GM10248 (cell line): Measurements from ENCODE around the gene LRRC7.

Experiments used
- CTCF ChIA-PET: fragments of 300-600 bp; sonication (Branson Sonifier 250); formaldehyde crosslinking; extraction: SDS; loops from one replicate; lab custom pipeline; 2021; ENCODE audit warnings: antibody characterized with exemption; lab: Yijun Ruan, JAX
- POLR2A ChIA-PET: fragments of 350-650 bp; sonication (Branson Sonifier 250); formaldehyde crosslinking; extraction: SDS; loops from one replicate; lab custom pipeline; 2020; ENCODE audit warnings: antibody characterized with exemption; lab: Yijun Ruan, JAX
- DNase-seq: peaks from one replicate; pipeline ENCODE4 v3.0.0; 2012; ENCODE audit errors: extremely low spot score
- TF ChIP-seq, protein P1 (sequence below): IDR thresholded peaks from 2 replicates; pipeline ENCODE4 v1.5.1; 2012; ENCODE audit warnings: mild to moderate bottlenecking, low read depth; ENCODE audit errors: extremely low read depth, missing control alignments, control extremely low read depth

Gene LRRC7

DNA sequence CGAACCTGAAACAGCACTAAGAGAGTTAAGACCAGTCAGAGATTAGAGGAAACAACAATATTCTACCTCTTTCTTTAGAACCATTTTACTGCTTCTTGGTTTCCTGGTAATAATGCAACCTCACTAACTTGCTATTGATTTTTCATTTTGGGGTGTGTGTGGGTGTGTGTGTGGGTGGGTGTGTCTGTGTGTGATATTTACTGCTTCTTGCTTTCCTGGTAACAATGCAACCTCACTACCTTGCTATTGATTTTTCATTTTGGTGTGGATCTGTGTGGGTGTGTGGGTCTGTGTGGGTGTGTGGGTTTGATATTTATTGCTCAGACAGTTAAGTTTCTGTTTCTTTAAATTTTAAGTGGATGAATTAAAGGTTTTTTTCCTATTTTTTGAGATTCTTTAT is 208.8 kb downstream of the LRRC7 start:
- POLR2A ChIA-PET, result no interaction called here
- DNase-seq, result no peak
- CTCF ChIA-PET, result interaction anchor here (1.6 kb wide), 1 partner anchor 9 kb away, joined by 6 read pairs; no protein-coding TSS in a partner anchor
- TF ChIP-seq, protein P1, sequence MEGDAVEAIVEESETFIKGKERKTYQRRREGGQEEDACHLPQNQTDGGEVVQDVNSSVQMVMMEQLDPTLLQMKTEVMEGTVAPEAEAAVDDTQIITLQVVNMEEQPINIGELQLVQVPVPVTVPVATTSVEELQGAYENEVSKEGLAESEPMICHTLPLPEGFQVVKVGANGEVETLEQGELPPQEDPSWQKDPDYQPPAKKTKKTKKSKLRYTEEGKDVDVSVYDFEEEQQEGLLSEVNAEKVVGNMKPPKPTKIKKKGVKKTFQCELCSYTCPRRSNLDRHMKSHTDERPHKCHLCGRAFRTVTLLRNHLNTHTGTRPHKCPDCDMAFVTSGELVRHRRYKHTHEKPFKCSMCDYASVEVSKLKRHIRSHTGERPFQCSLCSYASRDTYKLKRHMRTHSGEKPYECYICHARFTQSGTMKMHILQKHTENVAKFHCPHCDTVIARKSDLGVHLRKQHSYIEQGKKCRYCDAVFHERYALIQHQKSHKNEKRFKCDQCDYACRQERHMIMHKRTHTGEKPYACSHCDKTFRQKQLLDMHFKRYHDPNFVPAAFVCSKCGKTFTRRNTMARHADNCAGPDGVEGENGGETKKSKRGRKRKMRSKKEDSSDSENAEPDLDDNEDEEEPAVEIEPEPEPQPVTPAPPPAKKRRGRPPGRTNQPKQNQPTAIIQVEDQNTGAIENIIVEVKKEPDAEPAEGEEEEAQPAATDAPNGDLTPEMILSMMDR, result no peak

DNA sequence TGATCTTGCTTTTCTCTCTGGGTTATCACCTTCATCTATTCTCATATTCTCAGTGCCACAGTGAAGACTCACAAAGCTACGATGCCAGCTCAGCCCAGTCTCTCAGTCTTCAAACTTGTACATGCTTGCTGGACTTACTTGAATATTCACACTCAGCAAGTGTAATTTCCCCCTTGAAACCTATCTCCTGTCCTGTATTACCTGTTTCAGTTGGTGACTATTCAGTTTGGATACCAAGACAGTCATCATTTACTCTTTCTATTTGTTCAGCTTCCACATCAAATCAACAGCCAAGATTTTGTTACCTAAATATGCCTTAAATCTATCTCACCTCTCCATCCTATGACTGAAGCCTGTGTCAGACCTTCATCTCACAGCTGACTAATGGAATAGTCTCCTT is 209.7 kb downstream of the LRRC7 start:
- no peak for DNase-seq
- POLR2A ChIA-PET, result no interaction called here
- TF ChIP-seq, protein P1, result no peak
- CTCF ChIA-PET, result interaction anchor here (1.6 kb wide), 1 partner anchor 9 kb away, joined by 6 read pairs; no protein-coding TSS in a partner anchor

DNA sequence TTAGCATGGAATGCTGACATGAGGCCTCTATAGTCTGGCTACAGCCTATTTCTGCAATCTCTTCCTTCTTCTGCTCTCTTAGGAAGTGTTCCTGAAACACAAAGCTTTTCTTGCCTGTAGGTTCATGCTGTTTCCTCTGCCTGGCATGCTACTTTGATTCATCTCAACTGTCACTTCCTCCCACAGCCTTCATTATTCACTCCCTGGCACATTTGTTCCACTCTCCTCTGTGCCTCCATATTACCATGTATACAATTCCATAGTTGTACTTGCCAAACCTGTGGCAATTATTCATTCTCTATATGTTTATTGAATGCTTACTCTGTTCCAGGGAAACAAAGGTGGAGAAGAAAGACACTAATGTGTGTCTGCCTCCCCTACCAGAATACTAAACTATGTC is 210.2 kb downstream of the LRRC7 start:
- TF ChIP-seq, protein P1, result no peak
- ChIA-PET POLR2A (no interaction called here), CTCF (interaction anchor here (1.6 kb wide), 1 partner anchor 10 kb away, joined by 6 read pairs; no protein-coding TSS in a partner anchor)
- DNase-seq, result no peak

DNA sequence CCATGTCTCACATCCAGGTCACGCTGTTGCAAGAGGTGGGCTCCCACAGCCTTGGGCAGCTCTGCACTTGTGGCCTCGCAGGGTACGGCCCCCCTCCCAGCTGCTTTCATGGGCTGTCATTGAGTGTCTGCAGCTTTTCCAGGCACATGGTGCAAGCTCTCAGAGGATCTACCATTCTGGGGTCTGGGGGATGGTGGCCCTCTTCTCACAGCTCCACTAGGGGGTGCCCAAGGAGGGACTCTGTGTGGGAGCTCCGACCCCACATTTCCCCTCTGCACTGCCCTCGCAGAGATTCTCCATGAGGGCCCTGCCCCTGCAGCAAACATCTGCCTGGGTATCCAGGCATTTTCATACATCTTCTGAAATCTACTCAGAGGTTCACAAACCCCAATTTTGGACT is 219.4 kb downstream of the LRRC7 start:
- ChIA-PET CTCF (interaction anchor here (1.3 kb wide), 1 partner anchor 28 kb away, joined by 4 read pairs; no protein-coding TSS in a partner anchor), POLR2A (no interaction called here)
- no peak for DNase-seq
- TF ChIP-seq, protein P1, result no peak

DNA sequence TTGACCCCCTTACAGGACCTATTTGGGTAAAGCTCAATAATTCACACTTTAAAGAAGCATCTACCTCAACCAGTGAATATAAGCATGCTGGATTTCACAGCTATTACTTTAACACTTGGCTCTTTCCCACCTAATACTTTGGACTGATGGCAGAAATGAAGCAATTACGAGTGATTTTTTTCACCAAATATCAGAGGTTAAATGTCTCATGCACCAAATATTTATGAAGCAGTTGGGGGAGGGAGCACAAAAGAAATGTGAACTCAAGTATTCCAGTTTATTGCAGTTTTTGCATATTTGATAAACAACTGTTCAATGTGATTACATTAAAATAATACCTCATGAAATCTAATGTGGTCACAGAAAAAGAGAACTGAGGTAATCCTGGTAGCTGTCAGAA is 223.6 kb downstream of the LRRC7 start:
- ChIA-PET CTCF (no interaction called here), POLR2A (no interaction called here)
- TF ChIP-seq, protein P1, result no peak
- no peak for DNase-seq

DNA sequence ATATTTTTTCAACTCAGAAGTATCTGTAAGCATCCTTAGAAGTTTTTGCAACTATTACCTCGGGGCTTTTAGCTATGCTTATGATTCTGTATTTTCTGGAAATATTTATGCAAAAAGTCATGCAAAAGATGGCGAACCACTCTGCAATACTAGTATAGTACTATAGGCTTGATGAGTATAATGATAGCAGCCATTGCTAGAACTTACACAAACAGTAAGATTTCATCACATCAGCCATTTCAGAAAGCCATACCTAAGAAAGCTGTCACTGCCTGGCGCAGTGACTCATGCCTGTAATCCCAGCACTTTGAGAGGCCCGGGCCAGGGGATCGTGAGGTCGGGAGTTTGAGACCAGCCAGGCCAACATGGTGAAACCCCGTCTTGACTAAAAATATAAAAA is 227.1 kb downstream of the LRRC7 start:
- POLR2A ChIA-PET, result no interaction called here
- CTCF ChIA-PET, result no interaction called here
- TF ChIP-seq, protein P1, result no peak
- no peak for DNase-seq
